GM19023 (cell line): Measurements from ENCODE around the gene EHD1.
A peak's percentile ranks its signal among the peaks of the same experiment; 100 is the strongest.

Source experiments
- ATAC-seq: cut with Tn5 transposase; IDR thresholded peaks from one replicate; pipeline ENCODE4 v1.9.1; 2021; ENCODE audit warnings: mild to moderate bottlenecking, moderate library complexity; ENCODE audit not compliant: unreplicated experiment

The EHD1 gene

DNA sequence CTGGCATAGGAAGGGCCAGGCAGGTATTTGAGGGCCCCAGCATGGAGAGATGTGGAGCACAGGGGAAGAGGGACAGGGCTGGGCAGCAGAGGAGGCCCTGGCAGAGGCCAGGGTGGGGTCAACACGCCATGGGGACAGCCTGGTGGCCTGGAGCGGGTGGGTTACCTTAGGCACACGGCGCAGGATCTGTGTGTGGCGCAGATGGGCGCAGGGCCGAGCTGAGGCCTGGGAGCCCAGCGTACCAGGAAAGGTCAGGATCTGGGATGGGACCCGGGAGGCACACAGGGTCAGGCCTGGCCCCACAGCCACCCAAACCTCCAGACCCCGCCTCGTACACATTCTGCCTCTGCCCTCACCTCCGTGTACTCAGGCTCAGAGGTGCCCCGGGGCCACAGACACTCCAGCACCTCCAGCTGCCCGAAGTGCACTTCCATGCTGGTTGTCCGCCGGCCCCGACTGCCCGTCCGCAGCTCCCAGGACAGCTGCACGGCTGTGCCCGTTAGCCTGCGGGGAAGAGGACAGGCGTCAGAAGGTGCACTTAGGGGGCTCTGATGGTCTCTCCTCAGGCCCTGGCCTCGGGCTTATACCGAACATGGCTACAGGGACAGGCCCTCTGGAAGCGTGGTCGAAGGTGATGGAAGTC, 32.2 kb upstream of the EHD1 start:
- no peak for ATAC-seq

DNA sequence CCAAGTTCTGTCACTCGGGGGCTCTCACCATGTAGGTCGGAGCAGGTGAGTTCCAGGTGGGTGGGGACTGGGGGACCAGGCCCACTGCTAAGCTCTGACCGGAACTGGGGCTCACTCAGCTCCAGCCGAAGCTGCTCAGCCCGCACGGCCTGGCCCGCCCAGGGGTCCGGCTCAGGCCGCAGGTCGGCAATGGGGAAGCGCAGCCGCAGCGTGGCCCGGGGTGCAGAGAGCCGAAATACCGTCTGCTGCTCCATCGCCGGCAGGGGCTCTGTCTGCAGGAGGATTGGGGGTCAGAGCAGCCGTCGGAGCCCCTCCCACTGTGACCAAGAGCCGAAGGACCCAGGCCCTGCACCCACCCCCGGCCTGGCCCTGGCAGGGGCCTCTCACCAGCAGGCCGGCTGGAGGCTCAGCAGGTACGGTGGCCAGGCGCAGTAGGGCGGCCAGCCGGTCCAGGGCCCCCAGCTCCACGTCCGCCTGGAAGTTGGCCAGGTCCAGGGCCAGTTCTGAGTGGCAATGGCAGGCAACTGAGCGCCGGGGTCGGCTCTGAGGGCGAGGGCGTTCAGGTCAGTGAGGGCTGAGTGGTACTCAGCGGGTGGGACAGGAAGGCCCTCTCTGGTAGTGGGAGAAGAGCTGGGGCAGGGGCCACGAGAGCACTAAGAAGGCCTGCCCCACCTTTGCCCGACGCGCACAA, 31.4 kb upstream of the EHD1 start:
- ATAC-seq = no peak

DNA sequence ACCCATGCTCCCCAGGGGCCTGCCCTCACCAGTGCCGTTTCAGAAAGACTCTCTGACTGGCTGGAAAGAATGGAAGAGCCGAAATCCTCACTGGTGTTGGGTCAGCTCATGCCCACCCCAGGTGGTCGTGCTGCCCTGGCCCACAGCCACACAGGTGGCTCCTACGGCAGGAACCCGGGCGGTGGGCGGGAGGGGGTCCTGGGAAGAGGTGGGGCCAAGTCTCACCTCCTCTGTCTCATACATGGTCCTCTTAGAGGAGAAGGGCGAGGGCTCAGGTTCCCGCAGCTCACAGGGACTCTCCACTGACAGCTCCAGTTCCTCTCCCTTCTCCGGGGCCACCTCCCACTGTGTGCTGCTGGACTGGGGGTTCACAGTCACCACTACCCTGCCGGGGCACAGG, 30.3 kb upstream of the EHD1 start:
- ATAC-seq = no peak

DNA sequence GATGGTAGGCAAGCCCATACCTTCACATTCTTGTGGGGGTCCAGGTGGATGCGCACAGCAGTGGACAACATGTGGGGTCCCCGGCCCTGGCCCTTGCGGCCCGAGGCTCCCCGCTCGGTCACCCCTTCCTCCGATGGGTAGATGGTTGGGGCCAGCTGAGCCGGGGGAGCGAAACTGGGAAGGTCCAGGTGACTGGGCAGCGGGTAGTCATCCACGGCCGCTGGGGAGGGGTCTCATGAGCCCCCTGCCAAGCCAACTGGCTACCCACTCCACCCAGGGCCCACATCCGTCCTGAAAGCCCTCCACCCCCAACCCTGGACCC, 27.9 kb upstream of the EHD1 start:
- ATAC-seq = no peak

DNA sequence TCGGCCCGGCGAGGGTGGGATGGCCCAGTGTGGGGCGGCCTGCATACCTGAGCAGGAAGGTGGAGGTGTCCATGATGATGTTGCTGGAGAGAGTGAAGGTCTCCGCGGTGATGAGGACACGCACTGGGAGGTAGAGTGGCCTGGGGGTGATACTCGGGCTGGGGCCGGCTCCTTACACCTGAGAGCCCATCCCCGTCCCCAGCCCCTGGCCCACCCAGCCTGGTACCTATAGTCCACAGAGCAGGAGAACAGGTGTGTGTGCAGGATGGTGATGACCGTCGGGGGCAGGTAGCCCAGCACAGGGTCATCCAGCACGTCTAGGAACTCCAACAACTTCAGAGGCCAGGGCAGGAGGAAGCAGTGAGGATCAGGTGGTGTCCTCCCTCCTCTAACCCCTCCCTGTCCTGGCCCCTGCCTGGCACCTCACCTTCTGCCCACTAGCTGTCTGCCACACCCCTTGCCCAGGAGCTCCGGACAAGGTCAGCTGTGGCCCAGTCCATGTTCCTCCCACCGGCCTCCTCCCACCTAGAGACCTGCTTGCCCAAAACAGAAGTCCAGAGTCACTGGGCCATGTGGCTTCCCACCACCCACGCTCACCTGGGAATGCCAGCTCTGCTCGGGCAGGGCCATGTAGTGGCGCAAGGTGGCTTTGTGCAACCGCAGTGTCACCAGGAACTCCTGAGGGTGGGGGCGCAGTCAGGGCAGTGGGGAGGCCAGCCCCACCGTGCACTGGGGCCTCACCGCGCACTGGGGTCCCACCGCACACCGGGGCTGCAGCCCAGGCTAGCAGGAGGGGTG, 27.3 kb upstream of the EHD1 start:
- no peak for ATAC-seq

DNA sequence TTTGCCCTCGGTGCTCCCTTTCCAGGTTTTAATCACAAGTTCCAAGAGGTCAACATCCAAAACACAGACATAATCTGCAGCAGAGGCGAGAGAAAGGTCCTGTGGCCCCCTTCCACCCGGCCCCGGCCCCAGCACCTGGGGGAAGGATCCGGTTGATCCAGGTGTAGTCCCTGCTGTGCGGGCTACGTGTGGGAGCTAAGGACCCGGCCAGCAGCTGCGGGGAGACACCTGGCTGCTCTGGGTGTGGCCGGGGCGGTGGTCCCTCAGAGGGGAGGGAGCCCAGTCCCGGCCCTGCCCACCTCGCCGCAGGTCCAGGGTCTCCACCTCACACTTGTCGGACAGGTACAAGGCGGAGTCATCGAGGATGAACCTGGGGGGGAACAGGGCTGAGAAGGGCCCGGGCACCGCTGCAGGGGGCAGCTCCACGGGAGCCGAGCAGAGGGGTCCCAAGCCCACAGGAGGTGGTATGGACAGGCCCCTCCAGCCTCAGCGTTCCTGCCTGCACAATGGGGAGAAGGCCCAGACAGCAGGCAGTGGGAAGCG, 24.9 kb upstream of the EHD1 start:
- ATAC-seq = no peak

DNA sequence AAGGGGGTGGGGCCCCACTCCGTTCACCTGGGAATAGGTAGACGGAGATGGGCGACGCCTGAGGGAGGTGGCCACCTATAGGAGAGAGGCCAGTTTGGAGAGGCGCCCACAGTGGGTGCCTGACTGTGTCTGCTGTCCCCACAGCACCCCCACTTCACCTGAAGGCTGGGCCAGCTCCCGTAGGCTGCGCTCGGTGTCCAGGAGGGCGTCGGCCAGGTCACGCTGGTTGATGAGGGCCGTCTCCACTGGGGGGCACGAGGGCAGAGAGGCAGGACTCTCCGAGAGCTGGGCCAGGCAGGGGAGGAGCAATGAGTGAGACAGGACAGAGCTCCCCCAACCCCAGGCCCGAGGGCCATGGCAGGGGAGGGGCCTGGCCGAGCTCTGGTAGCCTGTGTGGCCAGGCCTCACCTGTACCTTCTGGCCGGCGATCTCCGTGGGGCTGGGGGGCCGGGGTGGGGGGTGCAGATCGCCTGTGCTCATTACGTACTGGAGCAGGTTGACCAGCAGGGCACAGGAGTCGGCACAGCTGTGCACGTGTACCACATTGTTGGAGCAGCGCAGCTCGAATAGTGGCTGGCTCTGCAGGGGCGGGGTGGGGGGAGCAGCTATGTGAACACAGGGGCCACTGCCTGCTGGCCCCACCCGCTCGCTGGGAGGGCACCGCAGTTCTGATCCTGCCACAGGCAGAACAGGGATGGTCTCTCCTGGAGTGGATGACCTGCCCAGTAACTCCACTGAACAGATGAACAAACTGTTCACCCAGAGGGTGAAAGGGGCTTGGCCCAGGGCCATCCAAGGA, 23.9 kb upstream of the EHD1 start:
- no peak for ATAC-seq

DNA sequence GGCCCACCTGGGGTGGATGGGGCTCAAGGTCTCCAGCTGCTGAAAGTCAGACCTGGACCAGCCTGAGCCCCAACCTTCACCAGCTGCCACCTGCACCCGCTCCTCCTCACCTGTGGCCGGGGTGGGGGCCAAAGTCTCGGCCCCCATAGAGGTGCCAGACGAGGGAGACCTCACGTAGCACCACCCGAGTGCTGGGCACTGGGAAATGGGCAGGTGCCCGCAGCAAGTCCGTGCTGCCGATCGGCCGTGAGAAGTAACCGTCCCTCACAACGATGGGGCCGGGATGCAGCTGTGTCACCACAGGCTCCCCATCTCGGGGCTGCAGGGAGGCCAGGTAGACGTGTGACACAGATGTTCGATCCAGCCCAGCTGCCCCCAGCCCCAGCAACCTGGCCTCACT, 22.4 kb upstream of the EHD1 start:
- no peak for ATAC-seq

DNA sequence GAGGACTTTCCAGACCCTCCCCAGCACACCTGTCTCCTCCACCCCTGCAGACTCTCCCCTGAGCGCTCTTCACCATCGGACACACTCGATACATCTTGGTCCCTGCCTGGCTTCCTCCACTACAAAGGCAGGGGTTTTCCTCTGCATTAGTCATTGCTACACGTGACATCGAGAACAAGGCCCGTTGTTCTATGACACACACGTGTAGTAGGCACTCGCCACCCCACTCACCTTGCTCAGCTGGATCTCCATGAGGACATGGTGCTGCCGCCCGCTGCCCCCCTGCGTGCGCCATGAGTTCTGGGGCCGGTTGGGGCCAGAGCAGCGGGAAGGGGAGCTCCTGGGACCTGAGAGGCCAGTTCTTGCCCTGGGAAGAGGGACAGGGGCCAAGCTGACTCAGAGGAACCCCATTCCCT, 21.9 kb upstream of the EHD1 start:
- no peak for ATAC-seq

DNA sequence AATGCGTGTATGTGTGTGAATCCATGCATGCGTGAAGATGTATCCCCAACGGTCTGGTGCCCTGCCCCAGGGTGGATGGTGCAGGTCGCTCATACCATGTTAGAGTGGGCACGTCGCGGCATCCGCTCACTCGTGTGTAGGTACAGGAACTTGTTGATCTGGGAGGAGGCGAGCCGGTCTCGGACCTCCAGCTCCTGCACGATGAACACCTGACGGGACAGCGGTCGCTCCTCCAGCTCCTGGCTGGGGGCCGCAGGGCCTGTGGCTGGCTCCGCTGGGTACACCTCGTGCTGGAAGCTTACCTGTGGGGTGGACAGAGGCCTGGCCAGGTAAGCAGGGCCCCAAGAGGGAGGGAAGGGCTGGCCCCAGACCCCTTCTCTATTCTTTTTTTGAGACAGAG, 20.1 kb upstream of the EHD1 start:
- ATAC-seq = no peak

DNA sequence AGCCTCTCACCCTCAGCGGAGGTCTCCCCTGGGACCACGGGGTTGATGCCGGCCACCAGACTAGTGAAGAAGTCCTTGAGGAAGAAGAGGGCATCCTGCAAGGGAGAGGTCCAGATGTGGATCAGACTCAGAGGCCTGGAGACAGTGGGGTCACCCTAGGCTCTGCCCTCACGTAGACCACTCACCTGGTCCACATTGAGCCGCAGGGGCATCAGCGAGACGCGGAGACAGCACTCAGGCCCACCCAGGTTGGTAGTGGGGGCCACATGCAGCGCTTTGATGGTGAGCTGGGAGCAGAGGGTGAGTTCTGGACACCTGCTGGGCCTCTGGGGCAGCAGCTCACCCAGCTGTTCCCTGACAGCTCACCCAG, 19.6 kb upstream of the EHD1 start:
- ATAC-seq = no peak

DNA sequence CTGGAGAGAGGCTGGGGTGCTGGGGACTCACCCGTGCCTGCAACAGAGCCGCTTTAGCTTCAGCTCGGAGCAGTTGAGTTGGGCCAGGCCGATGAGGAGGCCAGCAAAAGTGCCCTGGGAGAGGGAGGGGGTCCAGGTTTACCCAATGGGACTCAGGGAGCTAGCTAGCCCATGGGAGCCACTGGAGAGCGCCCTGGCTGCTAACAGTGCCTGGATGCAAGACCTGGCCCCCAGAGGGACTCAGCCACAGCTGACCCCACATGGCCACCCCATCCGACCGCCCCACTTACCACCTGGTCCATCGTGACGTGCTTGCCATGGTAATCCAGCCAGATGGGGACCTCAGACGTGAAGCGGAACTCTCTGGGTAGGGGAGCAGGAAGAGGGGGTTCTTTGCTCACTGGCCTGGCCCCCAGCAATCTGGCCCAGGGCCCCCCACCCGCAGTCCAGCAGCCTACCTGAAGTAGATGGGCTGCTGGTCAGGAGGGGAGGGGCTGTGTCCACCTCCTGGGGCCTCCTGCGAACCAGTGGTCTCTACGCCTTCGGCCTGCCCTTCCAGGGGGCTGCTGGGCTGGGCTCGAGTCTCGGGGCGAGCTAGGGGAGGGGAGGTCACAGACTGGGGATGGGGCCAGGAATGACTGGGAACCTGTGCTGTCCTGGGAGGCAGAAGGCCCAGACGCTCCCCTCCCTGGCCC, 19.1 kb upstream of the EHD1 start:
- no peak for ATAC-seq

DNA sequence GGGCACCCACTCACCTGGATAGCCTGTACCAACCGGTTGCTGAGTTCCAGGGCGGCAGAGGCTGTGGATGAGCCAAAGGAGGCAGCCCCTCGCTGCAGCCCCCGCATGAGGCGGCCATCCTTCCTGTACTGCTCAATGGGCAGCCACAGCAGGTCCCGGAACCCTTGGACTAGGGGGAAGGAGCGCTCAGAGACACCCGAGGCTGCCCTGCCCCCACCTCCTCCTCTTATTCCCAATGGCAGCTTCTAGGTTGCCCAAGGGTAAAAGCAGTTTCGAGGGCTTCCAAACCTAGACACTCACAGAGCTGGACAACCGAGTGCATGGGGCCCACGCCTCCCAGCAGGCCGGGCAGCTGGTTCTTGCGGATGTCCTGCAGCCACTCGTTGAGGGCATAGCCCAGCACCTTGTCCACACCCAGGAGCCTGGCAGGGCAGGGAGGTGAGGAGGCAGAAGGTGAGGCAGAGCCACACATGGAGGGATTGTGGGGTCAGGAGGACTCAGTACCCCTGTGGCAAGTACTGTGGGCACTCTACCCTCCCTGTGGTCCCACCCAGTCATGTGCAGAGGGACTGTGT, 18.1 kb upstream of the EHD1 start:
- ATAC-seq = no peak

DNA sequence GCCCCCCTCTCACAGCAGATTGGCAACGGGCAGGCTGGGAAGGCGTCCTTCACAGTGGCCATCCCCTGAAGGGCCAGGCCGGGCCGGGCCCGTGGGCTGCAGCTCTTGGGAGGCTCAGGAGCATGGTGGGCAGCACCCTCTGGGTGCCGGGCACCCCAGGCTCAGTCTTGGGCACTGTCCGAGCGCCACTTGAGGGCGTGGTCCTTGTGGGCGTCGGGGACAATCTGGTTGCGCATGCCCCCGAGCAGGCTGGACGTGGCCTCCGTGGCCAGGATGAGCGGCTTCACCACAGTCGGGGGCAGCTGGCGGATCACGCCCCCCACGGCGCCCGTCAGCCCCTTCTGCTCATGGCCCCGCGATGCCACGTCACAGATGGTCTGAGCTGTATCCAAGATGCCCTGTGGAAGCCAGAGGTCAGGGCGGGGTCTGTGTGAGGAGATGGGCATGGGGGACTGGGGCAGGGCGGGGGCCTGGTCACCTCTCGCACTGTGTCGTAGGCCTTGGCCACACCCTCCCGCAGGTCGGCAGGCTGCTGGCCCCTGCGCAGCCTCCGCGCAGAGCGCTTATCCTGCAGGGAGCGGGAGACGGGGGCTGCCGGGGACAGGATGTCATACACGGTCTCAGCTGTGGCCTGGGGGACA, 16.5 kb upstream of the EHD1 start:
- ATAC-seq = no peak

DNA sequence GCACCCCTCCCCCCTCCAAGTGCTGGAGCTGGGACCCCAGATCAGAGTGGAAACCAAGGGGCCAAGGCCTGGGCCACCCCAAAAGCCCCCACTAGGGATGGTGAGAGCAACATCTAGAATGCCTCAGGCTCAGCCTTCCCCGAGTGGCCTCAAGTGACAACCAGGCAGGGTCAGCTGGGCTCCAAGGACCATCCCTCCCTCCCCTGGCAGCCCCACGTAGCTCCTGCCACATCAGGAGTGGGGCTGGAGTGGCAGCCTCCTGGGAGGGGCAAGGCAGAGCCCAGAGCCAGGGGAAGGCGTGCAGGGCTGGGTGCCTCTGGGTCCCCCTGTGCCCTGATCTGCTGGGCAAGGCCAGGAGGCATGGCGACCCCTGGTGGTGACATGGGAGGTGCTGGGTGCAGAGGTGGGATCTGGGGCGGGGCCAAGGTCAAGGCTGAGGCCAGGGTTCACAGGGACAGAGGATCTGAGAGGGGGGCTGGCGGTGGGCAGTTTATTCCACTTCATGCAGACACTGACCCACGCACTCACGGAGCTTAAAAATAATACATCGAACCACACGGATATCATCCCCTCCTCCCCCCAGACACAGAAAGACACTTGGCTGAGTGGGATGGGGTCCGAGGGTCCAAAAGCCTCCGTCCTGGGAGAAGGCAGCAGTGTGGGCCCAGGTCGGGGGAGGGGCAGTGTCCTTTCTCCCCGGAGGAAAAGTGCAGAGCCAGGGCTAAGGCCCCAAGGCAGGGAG, 15.8 kb upstream of the EHD1 start:
- ATAC-seq = peak; percentile 74

DNA sequence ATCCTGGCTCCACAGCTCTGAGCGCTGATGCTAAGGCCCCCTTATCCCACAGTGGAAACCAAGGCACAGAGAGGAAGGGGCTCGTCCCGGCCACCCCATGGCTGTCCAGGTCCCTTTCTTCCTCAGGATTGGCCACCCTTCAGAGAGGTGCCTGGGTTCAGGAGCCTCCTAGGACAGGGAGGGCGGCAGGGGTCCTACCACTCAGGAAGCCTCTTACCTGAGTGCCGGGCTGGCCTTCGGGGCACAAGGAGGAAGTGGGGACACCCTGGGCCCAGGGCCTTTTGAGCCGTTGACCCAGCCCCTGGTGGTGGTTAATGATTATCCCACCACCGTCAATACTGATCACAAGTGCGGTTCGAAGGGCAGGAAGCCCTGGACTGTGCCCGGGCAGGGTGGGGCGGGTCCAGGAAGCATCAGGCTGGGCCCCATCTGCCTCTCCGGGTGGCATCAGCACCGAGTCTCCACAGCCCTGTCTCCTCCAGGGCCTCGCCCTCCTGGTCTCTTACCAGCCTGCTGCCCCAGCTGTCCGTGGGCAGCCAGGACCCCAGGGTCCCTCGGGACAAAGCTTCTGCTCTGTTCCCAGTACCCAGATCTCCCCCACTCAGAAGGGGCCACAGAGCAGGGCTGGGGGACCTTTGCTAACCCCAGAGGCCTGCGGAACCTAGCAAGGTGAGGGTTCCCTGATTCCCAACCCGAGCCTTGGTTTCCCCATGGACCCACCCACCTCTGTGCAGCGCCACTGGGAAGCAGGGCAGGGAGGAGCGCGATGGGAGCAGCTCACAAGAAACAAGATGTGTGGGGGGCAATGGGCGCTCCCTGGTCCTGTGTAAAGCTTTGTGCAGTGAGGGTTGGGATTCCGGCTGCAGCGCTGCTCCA, 15.0 kb upstream of the EHD1 start:
- ATAC-seq = no peak

DNA sequence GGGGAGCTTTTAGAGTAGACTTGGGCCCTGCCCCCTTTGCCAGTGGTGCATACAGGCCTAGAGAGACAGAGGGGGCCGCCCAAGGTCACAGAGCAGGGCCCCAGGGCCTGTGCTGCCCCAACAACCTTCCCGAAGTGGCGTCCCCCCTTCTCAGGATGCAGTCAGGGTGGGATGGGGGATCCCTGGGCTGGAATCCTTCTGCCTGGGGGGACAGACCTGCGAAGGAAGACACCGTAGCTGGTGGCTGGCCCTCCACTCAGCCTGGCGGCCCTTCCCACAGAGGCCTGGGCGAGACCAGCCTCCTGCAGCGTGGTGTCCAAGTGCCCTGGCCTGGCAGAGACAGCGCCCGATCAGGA, 14.4 kb upstream of the EHD1 start:
- ATAC-seq = no peak

DNA sequence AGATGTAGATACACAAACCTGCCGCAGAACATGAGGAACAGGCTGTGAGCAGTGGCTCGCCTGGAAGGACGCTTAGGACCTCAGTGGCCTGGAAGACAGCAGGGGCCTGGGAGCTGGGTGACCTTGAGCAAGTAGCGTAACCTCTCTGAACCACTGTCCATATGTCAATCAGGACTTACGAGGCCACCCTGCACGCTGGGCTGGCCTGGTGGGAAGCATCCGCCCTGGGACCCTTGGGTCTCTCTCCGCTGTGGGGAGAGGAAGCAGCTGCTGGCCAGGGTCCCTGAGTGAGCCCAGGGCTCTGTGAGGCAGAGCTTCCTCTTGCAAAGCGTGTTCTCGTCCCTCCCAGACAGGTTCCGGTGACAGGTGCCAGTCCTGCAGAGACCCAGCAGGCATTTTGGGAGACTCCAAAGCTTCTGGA, 14.0 kb upstream of the EHD1 start:
- ATAC-seq = no peak
